GM19193 (cell line): ENCODE results near the gene UNC13D.
A peak's percentile ranks its signal among the peaks of the same experiment; 100 is the strongest.

Experiments used
- POLR2A ChIP-seq: IDR thresholded peaks from 4 replicates; pipeline ENCODE4 v1.6.1; 2011; ENCODE audit not compliant: insufficient read depth, insufficient read length; ENCODE audit errors: extremely low read depth

UNC13D gene

DNA sequence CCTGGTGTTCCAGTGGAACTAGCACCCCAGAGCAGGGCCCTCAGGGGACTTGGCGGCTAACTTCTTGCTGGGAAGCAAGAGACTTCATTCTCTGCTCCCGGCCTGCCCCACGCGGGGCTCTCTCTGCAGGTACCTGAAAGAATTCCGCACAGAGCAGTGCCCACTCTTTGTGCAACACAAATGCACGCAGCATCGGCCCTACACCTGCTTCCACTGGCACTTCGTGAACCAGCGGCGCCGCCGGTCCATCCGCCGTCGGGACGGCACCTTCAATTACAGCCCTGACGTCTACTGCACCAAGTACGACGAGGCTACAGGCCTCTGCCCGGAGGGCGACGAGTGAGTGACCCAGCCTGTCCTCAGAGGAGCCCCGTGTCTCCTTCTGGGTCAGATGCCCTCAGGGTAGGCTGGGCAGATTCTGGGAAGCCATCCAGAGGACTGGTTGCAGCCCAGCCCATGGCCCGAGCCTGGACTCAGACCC is 34.5 kb downstream of the UNC13D start:
- no peak for TF ChIP-seq POLR2A

GRCh38 chr17:75808905-75809621 is 35.1 kb downstream of the UNC13D start:
- TF ChIP-seq POLR2A: no peak

GRCh38 chr17:75808549-75808904 is 35.7 kb downstream of the UNC13D start:
- no peak for TF ChIP-seq POLR2A

GRCh38 chr17:75807861-75808260 is 36.3 kb downstream of the UNC13D start:
- no peak for TF ChIP-seq POLR2A

GRCh38 chr17:75806822-75807500 is 37.2 kb downstream of the UNC13D start:
- no peak for TF ChIP-seq POLR2A

GRCh38 chr17:75803883-75804282 is 40.3 kb downstream of the UNC13D start:
- no peak for TF ChIP-seq POLR2A

- TF ChIP-seq POLR2A: no peak
These were observed 44.8 kb downstream of the UNC13D start for GRCh38 chr17:75799402-75799801.

- no peak for TF ChIP-seq POLR2A
These were observed 48.2 kb downstream of the UNC13D start for GRCh38 chr17:75795820-75796607.

GRCh38 chr17:75793460-75793859 is 50.7 kb downstream of the UNC13D start:
- no peak for TF ChIP-seq POLR2A

DNA sequence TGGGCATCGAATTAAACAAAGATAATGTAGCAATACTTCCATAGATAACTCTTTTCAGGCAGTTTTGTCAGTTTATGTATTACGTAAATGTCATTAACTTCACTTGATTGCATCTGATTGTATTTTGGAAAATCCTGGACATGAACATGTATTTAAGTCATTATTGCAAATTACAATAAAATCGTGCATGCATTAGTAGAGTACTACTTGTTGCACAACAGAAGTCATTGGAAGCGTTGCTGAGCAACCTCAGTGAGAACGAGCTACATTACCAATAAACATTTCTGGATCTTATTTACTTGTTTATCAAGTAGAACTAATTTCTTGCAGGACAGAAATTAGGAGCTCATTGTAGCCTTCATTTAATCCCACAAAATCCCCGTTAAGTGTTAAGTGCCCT is 53.0 kb downstream of the UNC13D start:
- TF ChIP-seq POLR2A: no peak

- peak; percentile 96 for TF ChIP-seq POLR2A
These were observed 59.0 kb downstream of the UNC13D start for GRCh38 chr17:75785016-75785890.

- TF ChIP-seq POLR2A: no peak
These were observed 59.7 kb downstream of the UNC13D start, which contains the start of gene UNK for GRCh38 chr17:75784473-75785015. TSS of gene UNK (plus strand) at chr17:75784806. CDS start at chr17:75784881, 75 bp downstream.

- no peak for TF ChIP-seq POLR2A
These were observed 60.3 kb downstream of the UNC13D start for GRCh38 chr17:75783803-75784472.

DNA sequence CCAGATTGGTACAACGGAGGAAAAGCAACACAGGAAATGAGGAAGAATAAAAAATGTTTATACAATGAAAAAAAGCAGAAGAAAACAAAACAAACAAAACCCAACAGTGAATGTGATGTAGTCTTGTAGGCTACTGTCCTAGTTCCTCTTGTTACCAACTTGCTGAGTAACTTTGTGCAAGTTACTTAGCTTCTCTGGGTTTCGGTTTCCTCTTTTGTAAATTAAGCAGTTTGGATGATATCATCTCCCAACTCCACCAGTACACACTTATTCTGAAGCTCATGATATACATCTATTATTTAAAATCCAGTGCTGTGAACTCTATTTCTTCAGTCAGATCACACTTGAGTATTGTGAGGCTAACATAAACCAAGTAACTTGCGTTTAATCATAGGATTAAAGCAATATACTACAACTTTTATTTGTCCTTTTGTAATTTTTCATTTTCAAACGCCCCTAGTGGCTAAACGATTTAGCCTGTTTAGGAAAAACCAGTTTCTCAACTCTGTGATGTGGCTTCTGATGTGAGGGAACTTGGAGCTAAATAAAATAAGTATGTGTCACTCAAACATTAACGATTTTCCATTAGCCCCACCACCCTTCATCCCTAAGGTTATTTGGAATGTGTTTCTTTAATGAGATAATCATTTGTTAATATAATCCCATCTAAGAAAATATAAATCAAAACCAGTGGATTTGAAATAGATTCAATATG is 61.0 kb downstream of the UNC13D start:
- no peak for TF ChIP-seq POLR2A
